HCT116 (cell line): ENCODE results near the gene CD28. TPM values are rescaled to one million over a fixed set of nuclear protein-coding genes. Genes with fewer than 3 reads are reported as not detected.

Experiments
- ATAC-seq: fragments of 200-7000 bp; cut with Tn5 transposase; 2 replicates; pipeline ENCODE4 v1.9.1; 2020; ENCODE audit warnings: mild to moderate bottlenecking, moderate library complexity
- BruUV-seq: library from RNA; stranded (reverse); fragments of 400-500 nt; replicated peaks from 2 replicates; lab custom pipeline; 2021; lab: Mats Ljungman, UMichigan
- CTCF ChIA-PET: fragments of 300-600 bp; sonication (Branson Sonifier 250); formaldehyde crosslinking; loops from one replicate; lab custom pipeline; 2021; ENCODE audit warnings: antibody characterized with exemption; lab: Charles Lee
- POLR2A ChIA-PET: fragments of 300-600, 350-600 bp; sonication (Branson Sonifier 250); formaldehyde crosslinking; loops from one replicate; lab custom pipeline; 2021; ENCODE audit warnings: antibody characterized with exemption; lab: Charles Lee
- RAD21 ChIA-PET, 2 experiments: fragments of 300-600 bp; sonication (Branson Sonifier 250); formaldehyde crosslinking; loops; one replicate each; lab custom pipeline; 2023; ENCODE audit warnings: low total read pairs in 2 of 2; ENCODE audit not compliant: uncharacterized antibody in 2 of 2, unreplicated experiment in 2 of 2, low non-redundant PET in 1 of 2; lab: Charles Lee
- DNase-seq: peaks from one replicate; pipeline ENCODE4 v3.0.0-alpha.2; 2010; ENCODE audit warnings: low read depth, low spot score
- H2AFZ ChIP-seq: fragments of 200-600 bp; shearing (Covaris generic), sonication (generic); 2 replicates; pipeline ENCODE4 v1.6.1; 2017; ENCODE audit warnings: low read depth, mixed run types, mixed read lengths, antibody characterized with exemption, low read length; ENCODE audit not compliant: poor library complexity, severe bottlenecking
- H3K27ac ChIP-seq: 2 replicates; pipeline ENCODE4 v1.5.1; 2012; ENCODE audit warnings: low read depth, low read length
- H3K27me3 ChIP-seq: fragments of 200-600 bp; sonication (generic); 2 replicates; pipeline ENCODE4 v1.6.1; 2016; ENCODE audit warnings: mixed run types, low read length, mixed read lengths; ENCODE audit not compliant: insufficient read depth
- H3K36me3 ChIP-seq, 2 experiments: fragments of 200-500 bp in 1 of 2; fragments of 200-600 bp in 1 of 2; sonication (Bioruptor generic) in 1 of 2; sonication (generic) in 1 of 2; 2 replicates each; pipeline versions ENCODE4 v1.5.1 to v1.6.1; 2014 to 2016; ENCODE audit warnings: low read length in 2 of 2, inconsistent platforms in 1 of 2, mixed read lengths in 1 of 2, mixed run types in 1 of 2; ENCODE audit not compliant: insufficient read depth in 2 of 2, control insufficient read depth in 1 of 2
- H3K4me1 ChIP-seq, 2 experiments: fragments of 200-600 bp in 1 of 2; sonication (generic) in 1 of 2; 2 replicates each; pipeline versions ENCODE4 v1.5.1 to v1.6.1; 2012 to 2017; ENCODE audit warnings: low read length in 2 of 2, inconsistent platforms in 1 of 2, mild to moderate bottlenecking in 1 of 2, mixed read lengths in 1 of 2, mixed run types in 1 of 2, moderate library complexity in 1 of 2; ENCODE audit not compliant: insufficient read depth in 2 of 2, control insufficient read depth in 1 of 2
- H3K4me2 ChIP-seq: fragments of 200-600 bp; sonication (generic); 2 replicates; pipeline ENCODE4 v1.6.1; 2017; ENCODE audit warnings: mixed run types, low read length, mixed read lengths
- H3K4me3 ChIP-seq, 2 experiments: fragments of 200-600 bp in 1 of 2; sonication (generic) in 1 of 2; replicated peaks in 1 of 2; 2 replicates each; pipeline ENCODE4 v1.5.1; 2011 to 2016; ENCODE audit warnings: low read length in 2 of 2, control low read depth in 1 of 2, low read depth in 1 of 2, mild to moderate bottlenecking in 1 of 2, mixed read lengths in 1 of 2, mixed run types in 1 of 2
- H3K79me2 ChIP-seq: fragments of 200-600 bp; sonication (generic); 2 replicates; pipeline ENCODE4 v1.6.1; 2017; ENCODE audit warnings: mild to moderate bottlenecking, mixed run types, low read length, moderate library complexity, mixed read lengths; ENCODE audit not compliant: insufficient read depth
- H3K9ac ChIP-seq: fragments of 200-600 bp; sonication (generic); 2 replicates; pipeline ENCODE4 v1.6.1; 2016; ENCODE audit warnings: low read length, mixed read lengths
- H3K9me2 ChIP-seq: fragments of 200-600 bp; sonication (generic), shearing (Covaris generic); 2 replicates; pipeline ENCODE4 v1.6.1; 2017; ENCODE audit warnings: mixed run types, mild to moderate bottlenecking, moderate library complexity; ENCODE audit not compliant: insufficient read depth
- H3K9me3 ChIP-seq, 2 experiments: fragments of 200-500 bp in 1 of 2; fragments of 200-600 bp in 1 of 2; sonication (Bioruptor generic) in 1 of 2; sonication (generic) in 1 of 2; 2 replicates each; pipeline ENCODE4 v1.6.1; 2014 to 2017; ENCODE audit warnings: low read length in 2 of 2, mixed read lengths in 2 of 2, inconsistent platforms in 1 of 2, low read depth in 1 of 2, mild to moderate bottlenecking in 1 of 2, mixed run types in 1 of 2, moderate library complexity in 1 of 2; ENCODE audit not compliant: control insufficient read depth in 1 of 2, insufficient read depth in 1 of 2
- H4K20me1 ChIP-seq: fragments of 200-600 bp; sonication (generic), shearing (Covaris generic); 2 replicates; pipeline ENCODE4 v1.6.1; 2017; ENCODE audit warnings: mixed run types, mild to moderate bottlenecking, moderate library complexity; ENCODE audit not compliant: insufficient read depth
- ATF3 ChIP-seq: IDR thresholded peaks from 2 replicates; pipeline ENCODE4 v1.6.1; 2012
- CBX3 ChIP-seq: IDR thresholded peaks from 2 replicates; pipeline ENCODE4 v1.6.1; 2012; ENCODE audit warnings: low read depth
- CTCF ChIP-seq, 3 experiments: fragments of 200-600 bp in 1 of 3; sonication (generic) in 1 of 3; IDR thresholded peaks in 2 of 3; conservative IDR thresholded peaks in 1 of 3; 2 replicates each; pipeline ENCODE4 v1.5.1; 2012 to 2017; ENCODE audit warnings: low read depth in 2 of 3, low read length in 2 of 3, antibody characterized with exemption in 1 of 3, borderline replicate concordance in 1 of 3, control low read depth in 1 of 3, mild to moderate bottlenecking in 1 of 3, mixed read lengths in 1 of 3, mixed run types in 1 of 3, moderate library complexity in 1 of 3; ENCODE audit not compliant: insufficient read depth in 1 of 3
- ELF1 ChIP-seq: IDR thresholded peaks from 2 replicates; pipeline ENCODE4 v1.6.1; 2012; ENCODE audit warnings: low read depth, borderline replicate concordance
- EZH2 ChIP-seq: fragments of 200-600 bp; sonication (generic); IDR thresholded peaks from 2 replicates; pipeline ENCODE4 v1.6.1; 2017; ENCODE audit warnings: antibody characterized with exemption, mixed run types
- SIN3A ChIP-seq: IDR thresholded peaks from 2 replicates; pipeline ENCODE4 v1.6.1; 2012; ENCODE audit warnings: low read depth
- YY1 ChIP-seq: IDR thresholded peaks from 2 replicates; pipeline ENCODE4 v1.6.1; 2011; ENCODE audit warnings: low read length, low read depth, moderate library complexity, mild to moderate bottlenecking; ENCODE audit not compliant: insufficient replicate concordance; ENCODE audit errors: extremely low read depth
- ZFX ChIP-seq: fragments of 450-650 bp; IDR thresholded peaks from 2 replicates; pipeline ENCODE4 v1.6.1; 2017
- ZNF274 ChIP-seq: fragments of 200-500 bp; sonication (Bioruptor generic); IDR thresholded peaks from 2 replicates; pipeline ENCODE4 v1.6.1; 2014; ENCODE audit warnings: mild to moderate bottlenecking, low read depth, low read length, inconsistent platforms
- intact Hi-C: fragments of 100-400 bp; cut with micrococcal nuclease; formaldehyde crosslinking; loops from 2 replicates; pipeline ENCODE4 v1.10.0; 2022
- total RNA-seq: library from RNA; stranded (reverse); gene quantifications from one replicate; pipeline ENCODE4 v1.2.1, GENCODE V29; 2021; ENCODE audit not compliant: unreplicated experiment
- TF ChIP-seq, protein P1 (sequence below): IDR thresholded peaks from 2 replicates; pipeline ENCODE4 v1.6.1; 2012
- TF ChIP-seq, protein P2 (sequence below): IDR thresholded peaks from 2 replicates; pipeline ENCODE4 v1.6.1; 2011; ENCODE audit warnings: mild to moderate bottlenecking, low read length, moderate library complexity; ENCODE audit not compliant: insufficient replicate concordance; ENCODE audit errors: extremely low read depth

CD28 gene
- total RNA-seq, 1 experiment from 2014 or later = 0.37 TPM

DNA sequence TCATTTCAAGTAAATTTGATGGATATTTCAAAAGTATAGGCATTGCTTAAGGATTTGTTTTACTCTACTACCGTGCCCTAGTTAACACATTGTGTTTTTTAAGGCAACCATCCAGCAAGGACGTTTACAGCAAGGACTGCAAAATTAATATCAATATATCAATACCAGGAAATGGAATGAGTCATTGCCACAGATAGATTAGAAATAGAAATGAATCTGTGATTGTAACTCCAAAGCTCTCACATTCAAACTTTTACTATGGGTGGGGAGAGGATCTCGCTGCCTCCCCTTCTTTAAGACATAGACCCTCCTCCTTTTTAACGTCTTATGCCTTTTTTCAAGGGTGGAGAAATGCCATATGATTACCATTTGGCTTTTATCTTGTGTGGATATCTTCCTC is 3.8 kb downstream of the CD28 start:
- ChIA-PET POLR2A (no interaction called here), RAD21 (no interaction called here), CTCF (no interaction called here)
- Histone ChIP-seq H3K9ac (no peak overlapping the region), H4K20me1 (no peaks in the 10 kb centered on the region), H3K36me3 (no peaks in the 10 kb centered on the region), H3K27me3 (no peaks in the 10 kb centered on the region), H3K9me3 (no peaks in the 10 kb centered on the region), H3K27ac (no peak overlapping the region), H3K79me2 (no peaks in the 10 kb centered on the region), H2AFZ (no peak overlapping the region), H3K9me2 (no peaks in the 10 kb centered on the region), H3K4me3 (no peak overlapping the region), H3K4me1 (no peaks in the 10 kb centered on the region), H3K4me2 (no peak overlapping the region)
- DNase-seq (no peak), ATAC-seq (no peak)
- BruUV-seq = no TSS peak
- intact Hi-C loops = no loop called here
- no peak for TF ChIP-seq ATF3
- TF ChIP-seq, protein P1, sequence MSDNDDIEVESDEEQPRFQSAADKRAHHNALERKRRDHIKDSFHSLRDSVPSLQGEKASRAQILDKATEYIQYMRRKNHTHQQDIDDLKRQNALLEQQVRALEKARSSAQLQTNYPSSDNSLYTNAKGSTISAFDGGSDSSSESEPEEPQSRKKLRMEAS = no peak
- no peak for TF ChIP-seq SIN3A
- TF ChIP-seq ZFX = no peak
- no peak for TF ChIP-seq YY1
- TF ChIP-seq, protein P2, sequence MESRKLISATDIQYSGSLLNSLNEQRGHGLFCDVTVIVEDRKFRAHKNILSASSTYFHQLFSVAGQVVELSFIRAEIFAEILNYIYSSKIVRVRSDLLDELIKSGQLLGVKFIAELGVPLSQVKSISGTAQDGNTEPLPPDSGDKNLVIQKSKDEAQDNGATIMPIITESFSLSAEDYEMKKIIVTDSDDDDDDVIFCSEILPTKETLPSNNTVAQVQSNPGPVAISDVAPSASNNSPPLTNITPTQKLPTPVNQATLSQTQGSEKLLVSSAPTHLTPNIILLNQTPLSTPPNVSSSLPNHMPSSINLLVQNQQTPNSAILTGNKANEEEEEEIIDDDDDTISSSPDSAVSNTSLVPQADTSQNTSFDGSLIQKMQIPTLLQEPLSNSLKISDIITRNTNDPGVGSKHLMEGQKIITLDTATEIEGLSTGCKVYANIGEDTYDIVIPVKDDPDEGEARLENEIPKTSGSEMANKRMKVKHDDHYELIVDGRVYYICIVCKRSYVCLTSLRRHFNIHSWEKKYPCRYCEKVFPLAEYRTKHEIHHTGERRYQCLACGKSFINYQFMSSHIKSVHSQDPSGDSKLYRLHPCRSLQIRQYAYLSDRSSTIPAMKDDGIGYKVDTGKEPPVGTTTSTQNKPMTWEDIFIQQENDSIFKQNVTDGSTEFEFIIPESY = no peak
- TF ChIP-seq ZNF274 = no peak
- TF ChIP-seq ELF1 = no peak
- TF ChIP-seq CTCF (IDR thresholded peaks at IDR 0.05 in 2 of 3, conservative IDR thresholded peaks at IDR 0.05 in 1 of 3; ENCODE audit: borderline replicate concordance in 1 of 3, insufficient read depth in 1 of 3, low read depth in 2 of 3, low read length in 2 of 3) = no peak
- TF ChIP-seq EZH2 = no peak
- TF ChIP-seq CBX3 = no peak
